GM06990 (cell line): ENCODE measurements around the gene BTG2.

Experiments
- DNase-seq: peaks from one replicate; pipeline ENCODE4 v3.0.0-alpha.2; 2011; ENCODE audit not compliant: insufficient read length; ENCODE audit errors: extremely low read depth
- H3K27me3 ChIP-seq: replicated peaks from 2 replicates; pipeline ENCODE4 v1.6.0; 2011; ENCODE audit warnings: low read length; ENCODE audit not compliant: control insufficient read depth, insufficient read depth
- H3K36me3 ChIP-seq: 2 replicates; pipeline ENCODE4 v1.5.1; 2011; ENCODE audit warnings: low read length; ENCODE audit not compliant: control insufficient read depth, insufficient read depth
- H3K4me3 ChIP-seq: replicated peaks from 2 replicates; pipeline ENCODE4 v1.5.1; 2011; ENCODE audit warnings: low read depth, mild to moderate bottlenecking, control low read depth, low read length
- TF ChIP-seq, protein P1 (sequence below): IDR thresholded peaks from 2 replicates; pipeline ENCODE4 v1.5.1; 2011; ENCODE audit warnings: low read length, control low read depth, mild to moderate bottlenecking, inconsistent platforms; ENCODE audit not compliant: insufficient read depth, poor library complexity, severe bottlenecking

The BTG2 gene

DNA sequence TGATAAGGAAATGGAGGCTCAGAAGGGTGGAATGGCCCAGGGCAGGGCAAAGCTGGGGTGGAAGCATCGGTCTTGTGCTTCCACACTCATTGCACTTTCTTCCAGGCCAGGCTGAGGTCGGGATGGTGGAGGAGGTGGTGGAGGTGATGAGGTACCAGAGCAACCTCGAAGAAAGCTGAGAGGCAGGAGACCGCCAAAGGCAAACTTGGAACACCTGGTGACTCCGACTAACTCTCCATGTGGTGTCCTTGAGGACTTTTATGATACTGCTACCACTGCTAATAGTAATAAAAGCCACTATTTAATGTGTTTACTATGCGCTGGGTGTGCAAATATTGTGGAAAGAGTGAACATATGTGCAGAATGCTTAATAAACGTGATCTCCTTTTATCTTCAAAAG is 16.9 kb upstream of the BTG2 start:
- Histone ChIP-seq H3K27me3 (no peaks in the 10 kb centered on the region), H3K4me3 (no peak overlapping the region; the same call in 1 of the 2 replicates), H3K36me3 (no peaks in the 10 kb centered on the region)
- no peak for DNase-seq
- TF ChIP-seq, protein P1, sequence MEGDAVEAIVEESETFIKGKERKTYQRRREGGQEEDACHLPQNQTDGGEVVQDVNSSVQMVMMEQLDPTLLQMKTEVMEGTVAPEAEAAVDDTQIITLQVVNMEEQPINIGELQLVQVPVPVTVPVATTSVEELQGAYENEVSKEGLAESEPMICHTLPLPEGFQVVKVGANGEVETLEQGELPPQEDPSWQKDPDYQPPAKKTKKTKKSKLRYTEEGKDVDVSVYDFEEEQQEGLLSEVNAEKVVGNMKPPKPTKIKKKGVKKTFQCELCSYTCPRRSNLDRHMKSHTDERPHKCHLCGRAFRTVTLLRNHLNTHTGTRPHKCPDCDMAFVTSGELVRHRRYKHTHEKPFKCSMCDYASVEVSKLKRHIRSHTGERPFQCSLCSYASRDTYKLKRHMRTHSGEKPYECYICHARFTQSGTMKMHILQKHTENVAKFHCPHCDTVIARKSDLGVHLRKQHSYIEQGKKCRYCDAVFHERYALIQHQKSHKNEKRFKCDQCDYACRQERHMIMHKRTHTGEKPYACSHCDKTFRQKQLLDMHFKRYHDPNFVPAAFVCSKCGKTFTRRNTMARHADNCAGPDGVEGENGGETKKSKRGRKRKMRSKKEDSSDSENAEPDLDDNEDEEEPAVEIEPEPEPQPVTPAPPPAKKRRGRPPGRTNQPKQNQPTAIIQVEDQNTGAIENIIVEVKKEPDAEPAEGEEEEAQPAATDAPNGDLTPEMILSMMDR: no peak

DNA sequence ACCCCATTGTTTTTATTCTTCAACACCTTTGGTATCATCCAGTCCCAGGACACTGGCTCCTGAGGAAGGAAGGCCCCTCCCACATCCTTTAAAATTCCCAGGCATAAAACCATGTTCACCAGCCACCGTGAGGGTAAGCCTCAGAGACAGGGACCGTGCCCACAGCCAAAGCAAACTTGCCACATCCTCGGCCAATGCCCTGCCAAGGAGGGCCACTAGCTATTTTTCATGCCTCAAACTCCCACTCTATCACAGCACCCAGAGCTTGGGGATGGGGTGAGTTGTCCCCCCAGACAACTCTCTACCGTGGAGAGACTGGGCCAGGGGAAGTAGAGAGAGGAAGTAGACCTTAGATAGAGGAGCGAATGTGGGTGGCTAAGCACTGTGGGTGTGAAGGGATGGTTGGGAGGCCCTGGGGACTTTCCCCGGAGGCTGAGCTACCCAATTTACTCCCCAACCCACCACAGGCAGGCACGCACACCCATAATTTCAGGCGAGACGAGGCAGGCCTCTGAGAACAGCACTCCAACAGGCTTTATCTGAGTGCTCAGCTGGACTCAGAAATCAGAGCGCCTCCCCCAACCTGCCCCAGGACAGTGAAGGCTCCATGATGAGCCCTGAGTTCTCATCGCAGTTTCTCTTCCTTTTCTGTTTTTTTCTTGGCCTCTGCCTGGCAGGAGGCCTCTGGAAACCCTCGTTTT is 15.9 kb upstream of the BTG2 start:
- H3K36me3 ChIP-seq: no peaks in the 10 kb centered on the region
- H3K27me3 ChIP-seq: no peaks in the 10 kb centered on the region
- H3K4me3 ChIP-seq: peak overlapping the region; percentile 58
- TF ChIP-seq, protein P1: no peak
- DNase-seq: peak; percentile 89

DNA sequence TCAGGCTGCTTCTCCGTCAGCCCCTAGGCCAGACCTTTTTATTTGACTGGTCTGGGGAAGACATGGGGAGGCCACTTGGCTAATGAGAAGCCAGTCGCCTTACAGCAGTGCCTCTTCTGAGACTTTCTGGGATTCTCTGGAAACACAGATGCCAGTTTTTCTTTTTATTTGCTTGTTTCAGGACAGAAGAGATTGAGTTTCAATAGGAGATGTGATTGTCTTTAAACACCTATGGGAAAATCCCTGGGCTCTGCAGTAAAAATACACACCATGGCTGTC is 15.4 kb upstream of the BTG2 start:
- Histone ChIP-seq H3K27me3 (no peaks in the 10 kb centered on the region), H3K36me3 (no peaks in the 10 kb centered on the region), H3K4me3 (peak overlapping the region; percentile 58)
- TF ChIP-seq, protein P1: no peak
- DNase-seq: no peak

DNA sequence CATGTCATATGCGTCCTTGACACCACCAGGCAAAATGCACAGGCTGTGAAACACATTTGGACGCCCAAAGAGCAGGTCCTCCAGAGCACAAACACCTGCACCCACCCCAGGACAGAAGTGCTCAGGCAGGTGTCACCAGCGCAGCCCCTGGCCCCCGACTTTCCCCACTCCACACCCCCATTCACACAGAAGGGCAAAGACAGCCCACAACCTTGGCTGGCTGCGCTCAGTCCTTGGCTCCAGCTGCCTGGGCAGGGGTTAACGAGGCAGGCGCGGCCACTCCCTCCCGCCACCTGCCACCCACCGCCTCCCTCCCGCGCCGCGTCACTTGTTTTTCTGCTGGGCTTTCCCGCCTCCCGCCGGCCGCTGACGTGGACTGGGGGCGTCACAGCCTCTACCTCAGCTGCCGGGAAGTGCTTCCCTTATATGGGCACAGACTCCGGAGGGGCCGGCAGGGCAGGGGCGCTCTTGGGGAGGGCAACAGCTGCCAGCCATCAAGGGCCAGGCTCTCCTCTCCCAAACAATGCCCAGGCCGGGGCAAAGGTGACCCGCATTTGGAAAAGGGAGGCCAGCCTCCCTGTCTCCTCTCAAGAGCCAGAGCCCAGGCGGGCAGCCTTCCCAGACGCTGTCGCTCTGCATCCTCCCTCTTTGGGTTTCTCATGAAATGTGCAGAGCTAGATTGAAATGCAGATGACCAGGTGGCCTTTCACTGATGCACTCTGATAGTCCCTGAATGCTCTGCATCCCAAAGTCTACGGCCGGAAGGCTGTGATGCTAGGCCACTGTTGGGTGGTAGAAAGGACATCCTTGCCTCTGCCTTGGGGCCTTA is 14.8 kb upstream of the BTG2 start:
- TF ChIP-seq, protein P1: no peak
- no peaks in the 10 kb centered on the region for H3K27me3 ChIP-seq
- peak; percentile 96 for DNase-seq
- peak overlapping the region; percentile 58 for H3K4me3 ChIP-seq
- no peaks in the 10 kb centered on the region for H3K36me3 ChIP-seq

DNA sequence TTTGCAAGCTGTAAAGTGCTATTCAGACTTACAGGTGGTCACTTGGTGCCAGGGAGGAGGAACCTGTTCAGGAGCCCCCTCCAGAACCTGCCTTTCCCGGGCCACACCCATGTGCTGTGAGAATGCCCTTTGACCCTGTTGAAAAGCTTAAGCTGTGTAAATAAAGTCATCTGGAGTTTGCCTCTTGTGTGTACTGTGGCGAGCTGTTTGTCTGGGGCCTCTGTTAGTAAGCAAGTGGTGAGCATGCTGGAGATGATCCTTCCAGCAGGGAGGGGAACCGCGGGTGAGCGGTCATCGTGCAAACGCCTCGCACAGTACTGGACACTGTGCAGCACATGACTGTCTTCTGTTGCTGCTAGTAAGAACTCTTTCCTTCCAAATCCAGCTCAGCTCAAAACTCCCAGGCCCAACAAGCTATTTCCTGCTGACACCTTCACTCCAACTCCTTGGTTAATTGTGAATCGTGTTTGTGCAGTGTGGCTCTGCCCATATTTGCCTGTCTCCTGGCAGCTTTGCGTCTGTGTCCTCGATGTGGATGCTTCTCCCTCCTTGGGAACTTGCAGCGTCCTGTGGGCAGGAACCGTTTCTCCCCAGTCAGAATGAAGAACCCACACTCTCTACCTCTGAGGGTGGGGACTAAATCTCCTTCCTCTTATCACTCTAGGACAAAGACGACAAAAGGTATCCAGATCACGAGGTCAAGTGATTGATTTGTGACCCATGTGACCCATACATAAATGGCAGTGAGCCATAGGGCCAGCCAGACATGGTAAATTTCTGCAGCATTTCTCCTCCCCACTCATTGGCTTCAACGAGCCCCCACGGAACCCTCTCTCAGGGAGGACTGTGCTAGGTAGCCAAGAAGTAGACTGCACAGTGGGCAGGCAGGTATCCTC is 13.9 kb upstream of the BTG2 start:
- no peaks in the 10 kb centered on the region for H3K36me3 ChIP-seq
- DNase-seq: no peak
- TF ChIP-seq, protein P1: no peak
- H3K27me3 ChIP-seq: no peaks in the 10 kb centered on the region
- no peak overlapping the region for H3K4me3 ChIP-seq
